Lower leg skin (tissue), 3 donors: ENCODE measurements around the gene MMAA.

ENCODE experiments used
- POLR2A ChIP-seq, 2 donors: fragments of 450-650 bp; IDR thresholded peaks; one replicate each; pipeline ENCODE4 v1.6.1; 2016 to 2017; ENCODE audit warnings: antibody characterized with exemption in 2 of 2, mild to moderate bottlenecking in 1 of 2, moderate library complexity in 1 of 2
- TF ChIP-seq, protein P1 (sequence below), 3 donors: fragments of 450-650 bp; IDR thresholded peaks; one replicate each; pipeline ENCODE4 v1.5.1; 2016; ENCODE audit warnings: antibody characterized with exemption in 3 of 3, mild to moderate bottlenecking in 3 of 3, moderate library complexity in 2 of 3

DNA sequence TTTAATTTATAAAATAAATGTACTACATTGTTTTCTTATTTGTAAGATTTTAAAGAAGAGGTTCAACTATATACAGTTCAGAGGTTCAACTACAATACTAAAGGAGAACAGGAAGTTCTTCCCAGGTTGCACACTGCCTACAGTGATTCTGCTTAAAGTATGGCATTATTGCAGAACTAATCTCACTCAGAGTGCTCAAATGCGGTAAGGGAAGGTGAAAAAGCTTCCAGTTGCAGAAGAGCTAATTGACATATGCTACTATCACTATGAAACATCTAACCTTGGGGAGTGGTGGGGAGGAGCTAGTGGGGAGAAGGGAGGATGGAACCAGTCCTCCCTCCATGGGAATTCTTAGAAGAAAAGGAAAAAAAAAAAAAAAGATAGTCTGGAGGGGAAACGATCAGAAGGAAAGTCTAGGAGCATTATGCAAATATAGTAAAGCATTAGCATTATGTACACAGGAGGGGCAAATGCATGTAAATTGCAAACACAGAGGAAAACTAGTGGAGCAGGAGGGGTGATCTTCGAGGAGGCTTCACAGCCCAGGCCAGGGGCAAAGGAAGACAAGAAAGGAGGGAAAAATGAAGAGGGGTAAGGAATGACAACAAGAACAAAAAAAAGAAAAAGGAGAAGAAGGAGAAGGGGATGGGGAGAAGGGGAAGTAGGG is 32.0 kb upstream of the MMAA start:
- TF ChIP-seq, protein P1, sequence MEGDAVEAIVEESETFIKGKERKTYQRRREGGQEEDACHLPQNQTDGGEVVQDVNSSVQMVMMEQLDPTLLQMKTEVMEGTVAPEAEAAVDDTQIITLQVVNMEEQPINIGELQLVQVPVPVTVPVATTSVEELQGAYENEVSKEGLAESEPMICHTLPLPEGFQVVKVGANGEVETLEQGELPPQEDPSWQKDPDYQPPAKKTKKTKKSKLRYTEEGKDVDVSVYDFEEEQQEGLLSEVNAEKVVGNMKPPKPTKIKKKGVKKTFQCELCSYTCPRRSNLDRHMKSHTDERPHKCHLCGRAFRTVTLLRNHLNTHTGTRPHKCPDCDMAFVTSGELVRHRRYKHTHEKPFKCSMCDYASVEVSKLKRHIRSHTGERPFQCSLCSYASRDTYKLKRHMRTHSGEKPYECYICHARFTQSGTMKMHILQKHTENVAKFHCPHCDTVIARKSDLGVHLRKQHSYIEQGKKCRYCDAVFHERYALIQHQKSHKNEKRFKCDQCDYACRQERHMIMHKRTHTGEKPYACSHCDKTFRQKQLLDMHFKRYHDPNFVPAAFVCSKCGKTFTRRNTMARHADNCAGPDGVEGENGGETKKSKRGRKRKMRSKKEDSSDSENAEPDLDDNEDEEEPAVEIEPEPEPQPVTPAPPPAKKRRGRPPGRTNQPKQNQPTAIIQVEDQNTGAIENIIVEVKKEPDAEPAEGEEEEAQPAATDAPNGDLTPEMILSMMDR (IDR thresholded peaks at IDR 0.05), result no peak
- TF ChIP-seq POLR2A (IDR thresholded peaks at IDR 0.05), result no peak
